Frontal cortex (tissue), 4 donors: ENCODE measurements around the gene RAD21L1. TPM values are rescaled to one million over a fixed set of nuclear protein-coding genes. Genes with fewer than 3 reads are reported as not detected.

Experiments
- DNase-seq, 2 donors: peaks; one replicate each; pipeline ENCODE4 v3.0.0; 2012; ENCODE audit warnings: low spot score in 2 of 2
- FAIRE-seq: peaks from 2 replicates; lab custom pipeline; 2012; peaks lifted over from hg19 to GRCh38; lab: Jason Lieb, UNC
- total RNA-seq: library from RNA; depleted of rRNA; stranded (reverse); fragments of >200 nt; gene quantifications from one replicate; pipeline ENCODE4 v1.2.3, GENCODE V29; 2014
- donor health status: control.
- donor health status: control.
- donor health status: control.

Gene RAD21L1
- total RNA-seq, 1 donor from 2014 or later: under 0.01 TPM

GRCh38 chr20:1287787-1288569, 62.1 kb downstream of the RAD21L1 start:
- DNase-seq (no peak), FAIRE-seq (no peak)

DNA sequence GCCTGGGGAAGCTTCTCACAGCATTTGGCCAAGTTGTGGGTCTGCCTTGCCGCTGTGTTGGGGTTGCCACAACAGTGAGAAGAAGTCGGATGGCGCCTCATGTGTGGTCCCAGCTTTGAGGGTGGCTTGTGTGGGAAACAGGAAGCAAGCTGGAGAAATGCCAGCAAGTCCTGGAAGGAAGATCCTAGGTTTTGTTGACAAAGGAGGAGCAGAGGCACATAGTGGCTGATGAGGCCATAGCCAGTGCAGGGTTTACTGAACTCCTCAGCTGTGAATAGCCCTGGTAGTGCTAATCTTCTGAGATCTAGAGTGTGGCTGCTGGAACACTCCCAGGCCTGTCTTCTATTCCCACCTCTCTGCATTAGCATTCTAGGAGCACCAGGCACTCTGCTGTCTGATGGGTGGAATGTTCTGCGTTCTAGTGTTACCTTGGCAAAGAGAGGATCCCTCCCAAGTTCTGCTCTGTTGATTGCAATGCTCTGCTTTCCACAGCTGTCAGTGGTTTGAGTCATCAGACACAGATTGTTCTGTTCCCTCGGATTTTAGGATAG, 65.4 kb downstream of the RAD21L1 start:
- no peak for FAIRE-seq

DNA sequence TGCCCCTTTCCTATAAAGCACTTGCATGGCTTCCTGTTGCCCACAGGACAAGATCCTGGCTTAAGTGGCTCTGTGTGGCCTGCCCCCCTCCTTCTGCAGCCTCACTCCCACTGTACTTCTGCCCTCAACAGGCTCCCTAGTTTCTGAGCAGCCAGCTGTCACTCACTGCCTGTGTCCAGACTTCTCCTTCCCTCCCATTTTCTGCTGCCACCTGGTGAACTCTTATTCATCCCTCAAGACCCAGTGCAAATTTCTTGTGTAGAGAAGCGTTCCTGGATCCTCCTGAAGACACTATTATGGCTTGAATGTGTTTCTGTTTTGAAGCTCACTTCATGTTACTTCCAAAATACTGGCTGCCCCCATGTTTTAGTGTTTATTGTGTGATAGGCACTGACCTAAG, 66.8 kb downstream of the RAD21L1 start:
- FAIRE-seq: no peak
- DNase-seq: no peak

More for the DNA sequence above, 65.4 kb downstream of the RAD21L1 start:
- DNase-seq: no peak

- DNase-seq (no peak), FAIRE-seq (no peak)
These were observed 68.0 kb downstream of the RAD21L1 start for GRCh38 chr20:1293641-1294379.

DNA sequence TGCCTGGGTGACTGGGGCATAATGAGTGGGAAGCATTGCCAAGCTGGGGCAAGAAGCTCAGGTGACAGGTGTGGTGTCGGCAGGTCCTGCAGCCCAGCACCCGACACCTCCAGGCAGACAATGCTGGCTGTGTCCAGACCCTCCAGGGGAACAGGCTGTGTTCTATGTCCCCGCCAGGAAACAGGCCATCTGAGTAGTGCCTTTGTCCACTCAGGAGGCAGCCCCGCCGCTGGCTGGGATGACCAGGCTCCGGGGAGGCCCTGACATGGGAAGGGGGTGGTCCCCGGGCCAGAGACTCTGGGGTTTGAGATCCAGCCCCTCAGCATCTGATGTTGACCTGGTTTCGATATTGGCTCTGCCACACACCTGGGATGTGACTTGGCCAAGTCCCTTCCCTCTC, 68.7 kb downstream of the RAD21L1 start:
- DNase-seq (no peak), FAIRE-seq (no peak)

DNA sequence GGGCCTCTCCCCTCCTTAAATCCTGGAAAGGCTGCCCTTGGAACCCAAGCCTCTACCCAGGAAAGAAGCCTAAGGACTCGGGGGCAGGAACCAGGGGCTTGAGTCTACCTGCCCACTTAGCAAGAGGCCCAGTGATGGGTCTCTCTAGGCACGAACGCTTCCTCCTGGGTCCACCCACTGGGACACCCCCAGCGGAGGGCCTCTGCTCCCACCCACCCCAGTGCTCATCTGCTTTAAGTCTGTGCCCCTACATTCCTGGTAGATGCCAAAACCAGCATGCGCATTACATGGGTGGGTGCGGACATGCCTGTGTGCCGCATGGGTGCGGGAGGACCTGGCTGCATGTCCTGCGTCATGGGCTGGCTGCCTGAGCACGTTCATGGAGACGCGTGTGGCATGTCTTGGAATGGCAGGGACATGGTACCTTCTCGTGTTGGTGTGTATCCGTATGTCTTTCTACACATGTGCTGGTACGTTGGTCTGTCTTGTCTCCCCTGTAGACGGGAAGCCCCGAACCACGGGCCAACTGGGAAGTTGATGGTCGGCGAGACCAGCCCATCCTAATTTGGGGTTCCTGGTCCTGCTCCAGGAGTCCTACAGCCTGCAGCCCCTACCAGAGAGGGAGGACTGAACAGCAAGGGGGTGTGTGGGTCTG, 69.6 kb downstream of the RAD21L1 start:
- no peak for DNase-seq

DNA sequence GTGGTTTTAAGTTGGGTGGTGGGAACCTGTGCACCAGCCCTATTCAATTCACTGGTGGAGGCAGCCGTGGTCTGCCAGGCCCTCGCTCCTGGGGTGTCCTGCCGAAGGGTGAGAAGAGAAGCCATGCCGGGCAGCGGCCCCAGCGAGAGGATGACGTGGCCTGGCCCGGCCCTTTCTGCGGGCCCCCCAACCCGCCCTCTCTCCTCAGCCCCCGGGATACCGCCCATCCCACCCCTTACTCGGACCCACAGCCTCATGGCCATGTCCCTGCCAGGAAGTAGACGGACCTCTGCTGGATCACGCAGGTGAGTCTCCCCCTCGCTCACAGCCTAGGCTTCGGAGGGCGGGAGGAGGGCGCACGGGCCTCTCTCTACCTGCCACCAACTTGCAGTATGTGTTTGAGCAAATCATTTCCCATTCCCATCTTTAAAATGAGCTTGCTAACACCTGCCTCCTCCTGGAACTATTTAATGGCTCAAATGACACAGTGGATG, 70.3 kb downstream of the RAD21L1 start:
- DNase-seq (no peak), FAIRE-seq (no peak)

More for the DNA sequence above, 69.6 kb downstream of the RAD21L1 start:
- no peak for FAIRE-seq

DNA sequence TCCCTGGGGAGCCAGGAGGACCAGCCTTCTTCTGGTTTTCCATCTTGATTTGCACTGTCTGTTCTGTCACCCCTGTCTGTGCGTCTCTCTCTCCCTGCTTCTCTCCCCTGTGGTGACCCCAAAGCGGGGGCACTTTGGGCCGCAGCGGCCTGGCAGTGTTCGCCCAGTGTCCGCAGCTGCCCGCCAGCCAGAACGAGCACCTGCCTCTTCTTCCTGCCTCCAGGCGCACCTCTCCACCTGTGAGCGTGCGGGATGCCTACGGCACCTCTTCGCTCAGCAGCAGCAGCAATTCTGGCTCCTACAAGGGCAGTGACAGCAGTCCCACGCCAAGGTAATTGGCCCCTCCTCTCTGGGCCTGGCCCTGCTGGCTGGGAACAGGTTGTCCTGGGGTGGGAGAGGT, 71.1 kb downstream of the RAD21L1 start:
- DNase-seq (no peak), FAIRE-seq (no peak)

- FAIRE-seq (no peak), DNase-seq (no peak)
These were observed 71.6 kb downstream of the RAD21L1 start for GRCh38 chr20:1297486-1297885.

GRCh38 chr20:1298166-1298565, 72.3 kb downstream of the RAD21L1 start:
- DNase-seq: no peak
- FAIRE-seq: no peak

- FAIRE-seq (no peak), DNase-seq (no peak)
These were observed 73.2 kb downstream of the RAD21L1 start for GRCh38 chr20:1298888-1299511.

DNA sequence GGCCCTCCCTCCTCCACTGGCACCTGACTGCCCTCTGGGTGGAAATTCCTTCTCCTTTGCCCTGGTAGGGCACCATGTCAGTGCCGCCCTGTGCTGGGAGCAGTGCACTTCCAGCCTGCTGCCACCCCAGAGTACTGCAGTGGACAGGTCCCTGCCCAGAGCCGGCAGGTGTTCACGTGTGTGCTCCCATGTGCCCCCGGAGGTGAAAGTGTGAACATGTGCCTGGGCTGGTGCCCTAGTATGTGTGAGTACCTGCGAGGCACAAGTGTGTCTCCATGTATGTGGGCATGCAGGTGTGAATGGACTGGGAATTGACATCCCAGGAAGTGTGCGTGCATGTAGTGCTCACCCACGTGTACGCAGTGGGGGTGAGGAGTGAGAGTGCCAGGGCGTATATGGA, 73.7 kb downstream of the RAD21L1 start:
- no peak for DNase-seq
- FAIRE-seq: no peak

DNA sequence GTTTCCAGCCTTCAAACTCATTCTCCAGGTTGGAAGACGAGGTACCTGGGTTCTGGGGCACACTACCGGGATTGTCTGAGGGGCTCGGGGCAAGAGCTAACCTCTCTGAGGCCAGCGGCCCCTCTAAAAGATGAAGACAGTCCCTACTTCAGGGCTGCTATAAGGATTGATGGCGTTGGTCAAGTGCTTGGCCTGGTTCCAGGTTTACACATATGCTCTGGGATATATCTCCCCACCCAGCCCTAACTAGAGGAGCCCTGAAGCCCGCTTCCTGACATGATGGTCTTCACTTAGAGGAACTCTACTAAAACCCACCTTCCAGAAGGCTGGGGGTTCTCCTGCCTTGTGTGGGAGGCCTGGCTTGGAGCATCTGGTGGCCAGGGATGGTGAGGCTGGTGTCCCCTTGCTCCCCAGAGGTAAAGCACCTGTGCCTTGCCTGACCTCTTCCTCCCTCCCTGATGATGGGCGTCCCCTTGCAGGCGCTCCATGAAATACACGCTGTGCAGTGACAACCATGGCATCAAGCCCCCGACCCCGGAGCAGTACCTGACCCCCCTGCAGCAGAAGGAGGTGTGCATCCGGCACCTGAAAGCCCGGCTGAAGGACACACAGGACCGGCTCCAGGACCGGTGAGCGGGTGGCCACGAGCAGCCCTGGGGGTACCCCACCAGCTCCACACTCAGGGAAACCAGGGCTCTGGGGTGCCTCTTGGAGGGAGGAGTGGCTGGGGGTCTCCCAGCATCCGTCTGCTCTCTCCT, 74.4 kb downstream of the RAD21L1 start:
- FAIRE-seq (no peak), DNase-seq (no peak)

DNA sequence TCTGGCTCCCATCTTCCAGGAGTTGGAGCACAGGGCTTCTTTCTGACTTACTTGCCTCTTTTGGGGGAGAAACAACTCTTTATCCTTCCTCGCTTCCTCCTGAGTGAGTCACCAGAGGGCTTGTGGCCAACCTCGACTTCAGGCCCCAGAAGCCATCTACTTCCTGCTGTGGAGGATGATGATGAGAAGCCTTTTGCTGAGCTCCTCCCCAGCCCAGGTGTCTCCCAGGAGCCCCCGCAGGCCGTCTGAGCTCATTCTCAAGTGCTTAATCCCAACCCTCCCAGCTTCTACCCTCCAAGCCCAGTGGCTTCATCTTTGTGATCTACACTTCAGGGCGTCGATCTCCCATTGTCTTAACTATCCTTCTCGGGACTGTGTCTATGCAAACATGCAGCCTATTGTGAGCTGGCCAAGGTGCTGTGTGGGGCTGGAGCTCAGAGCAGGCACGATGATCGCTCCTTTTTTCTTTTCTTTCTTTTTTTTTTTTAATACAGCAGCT, 75.2 kb downstream of the RAD21L1 start:
- DNase-seq (no peak), FAIRE-seq (no peak)

DNA sequence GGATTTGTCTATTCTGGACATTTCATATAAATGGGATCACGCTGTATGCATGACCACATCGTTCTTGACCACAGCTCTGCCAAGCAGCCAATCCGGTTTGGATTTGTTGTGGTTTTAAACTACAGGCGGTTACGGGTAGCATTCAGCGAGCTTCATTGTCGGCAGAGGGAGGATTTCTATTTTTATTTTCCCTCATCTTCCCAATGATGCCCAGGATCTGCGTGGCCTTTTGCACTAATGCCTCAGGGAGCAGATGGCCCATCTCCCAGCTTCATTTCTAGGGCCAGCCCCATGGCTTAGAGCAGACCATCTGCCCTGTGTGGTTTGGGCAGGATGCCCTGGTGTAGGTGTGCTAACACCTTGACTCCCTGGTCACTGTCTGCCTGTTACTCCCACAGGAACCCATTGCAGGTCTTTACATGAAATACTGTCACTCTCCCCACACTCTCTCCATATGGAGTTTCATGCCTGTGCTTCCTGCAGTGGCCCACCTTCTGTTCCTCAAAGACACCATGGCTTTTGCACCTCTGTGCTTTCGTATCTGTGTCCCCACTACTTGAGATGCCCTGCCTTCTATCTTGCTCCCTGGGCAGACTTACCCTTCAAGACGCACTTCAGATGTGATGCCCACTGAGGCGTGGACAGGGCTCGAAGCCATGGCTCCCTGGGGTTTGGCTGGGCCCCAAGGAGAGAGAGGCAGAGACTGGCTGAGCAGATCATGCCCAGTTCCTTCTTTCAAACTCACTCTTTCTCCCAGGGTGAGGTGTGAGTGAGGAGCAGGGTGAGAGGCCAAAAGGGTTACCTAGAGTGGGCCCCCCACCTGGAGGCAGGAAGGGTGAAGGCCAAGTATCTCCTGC, 77.1 kb downstream of the RAD21L1 start:
- DNase-seq (no peak), FAIRE-seq (no peak)

DNA sequence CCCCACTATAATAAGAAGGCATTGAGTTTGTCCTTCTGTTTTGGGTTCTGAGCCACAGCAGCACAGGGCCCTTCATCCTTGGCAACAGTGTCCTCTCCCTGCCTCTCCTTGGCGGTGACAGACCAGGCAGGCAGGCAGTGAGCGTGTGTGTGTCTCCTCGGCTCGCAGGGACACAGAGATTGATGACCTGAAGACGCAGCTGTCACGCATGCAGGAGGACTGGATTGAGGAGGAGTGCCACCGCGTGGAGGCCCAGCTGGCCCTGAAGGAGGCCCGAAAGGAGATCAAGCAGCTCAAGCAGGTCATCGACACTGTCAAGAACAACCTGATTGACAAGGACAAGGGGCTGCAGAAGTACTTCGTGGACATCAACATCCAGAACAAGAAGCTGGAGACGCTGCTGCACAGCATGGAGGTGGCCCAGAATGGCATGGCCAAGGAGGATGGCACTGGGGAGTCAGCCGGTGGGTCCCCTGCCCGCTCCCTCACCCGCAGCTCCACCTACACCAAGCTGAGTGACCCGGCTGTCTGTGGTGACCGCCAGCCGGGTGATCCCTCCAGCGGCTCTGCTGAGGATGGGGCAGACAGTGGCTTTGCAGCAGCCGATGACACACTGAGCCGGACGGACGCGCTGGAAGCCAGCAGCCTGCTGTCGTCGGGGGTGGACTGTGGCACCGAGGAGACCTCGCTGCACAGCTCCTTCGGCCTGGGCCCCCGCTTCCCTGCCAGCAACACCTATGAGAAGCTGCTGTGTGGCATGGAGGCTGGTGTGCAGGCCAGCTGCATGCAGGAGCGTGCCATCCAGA, 79.1 kb downstream of the RAD21L1 start:
- FAIRE-seq (no peak), DNase-seq (no peak)
